Measurements from ENCODE around the gene CPSF6.
"Not testable (repeated sequence)": the region's sequence is repeated elsewhere in the genome, so short reads cannot be mapped to it uniquely, and the experiment has no call there.

CPSF6 gene

GRCh38 chr12:69262264-69262974 lies 23.1 kb downstream of the CPSF6 start:
- DNase-seq = no peak

GRCh38 chr12:69265205-69265604 lies 25.8 kb downstream of the CPSF6 start:
- DNase-seq = no peak

GRCh38 chr12:69265633-69266032 lies 26.3 kb downstream of the CPSF6 start:
- DNase-seq = not testable (repeated sequence)

DNA sequence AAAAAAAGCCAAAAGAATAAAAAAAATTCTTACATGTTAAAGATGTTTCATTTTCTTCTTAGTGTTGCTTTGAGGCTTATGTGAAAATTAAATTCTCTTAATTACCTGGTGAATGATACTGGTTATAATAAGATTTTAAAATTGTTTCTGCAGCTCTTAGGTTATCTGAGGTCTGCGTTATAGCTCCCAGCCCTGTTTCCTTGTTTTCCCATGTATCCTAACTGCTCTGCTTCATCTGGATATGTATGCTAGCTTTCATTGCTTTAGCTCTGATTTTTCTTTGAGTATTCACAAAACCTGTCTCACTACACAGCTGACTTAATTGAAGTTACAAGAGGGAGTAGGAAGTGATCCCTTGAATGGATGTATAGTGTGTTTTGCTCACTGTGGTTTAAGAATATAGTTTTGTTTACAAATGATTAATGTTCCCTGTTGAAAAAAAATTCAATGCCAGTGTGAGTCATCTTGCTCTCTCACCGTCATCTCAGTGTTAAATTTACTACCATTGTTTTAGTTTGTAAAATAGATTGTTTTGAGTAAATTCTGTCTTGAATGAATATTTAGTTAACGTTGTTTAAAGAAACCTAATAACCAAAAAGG lies 26.8 kb downstream of the CPSF6 start:
- no peak for DNase-seq

GRCh38 chr12:69269736-69270135 lies 30.4 kb downstream of the CPSF6 start:
- DNase-seq = no peak

DNA sequence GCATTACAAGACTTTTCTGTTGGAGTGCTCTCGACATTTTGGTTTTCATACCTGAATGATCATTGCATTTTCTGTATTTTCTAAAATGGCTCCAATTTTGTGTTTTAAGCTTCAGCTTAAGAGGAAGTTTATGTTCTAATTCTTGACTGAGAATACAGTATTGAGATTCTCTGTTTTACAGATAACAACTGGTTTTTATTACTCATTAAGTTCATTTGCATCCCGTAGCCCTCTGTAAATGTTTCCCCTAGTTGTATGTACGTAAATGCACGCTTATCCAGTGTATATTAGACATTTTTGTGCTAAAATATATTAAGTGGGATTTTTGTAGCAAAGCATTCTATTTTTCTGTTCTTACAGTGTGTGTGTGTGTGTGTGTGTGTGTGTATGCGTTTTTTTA lies 33.1 kb downstream of the CPSF6 start:
- no peak for DNase-seq

- no peak for DNase-seq
Measured at GRCh38 chr12:69274861-69275260, 35.5 kb downstream of the CPSF6 start.

DNA sequence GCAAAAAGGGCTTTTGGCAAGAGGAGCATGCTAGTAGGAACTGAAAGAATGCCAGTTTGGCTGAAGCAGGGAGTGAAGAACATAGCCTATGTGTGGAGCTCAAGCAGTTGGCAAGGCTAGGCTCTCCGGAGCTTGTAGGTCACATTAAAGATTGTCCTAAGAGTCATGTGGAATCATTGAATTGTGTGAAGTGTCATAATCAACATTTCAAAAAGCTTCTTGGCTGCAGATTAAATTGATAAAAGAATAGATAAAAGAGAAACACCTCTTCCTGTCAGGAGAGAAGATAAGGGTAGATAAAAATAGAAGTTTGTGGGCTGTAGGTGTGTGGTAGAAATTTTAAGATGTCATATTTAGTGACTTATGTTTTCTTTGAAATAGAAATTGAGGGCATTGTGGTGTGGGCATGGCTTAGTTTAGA lies 36.1 kb downstream of the CPSF6 start:
- no peak for DNase-seq

- no peak for DNase-seq
Measured at GRCh38 chr12:69278814-69279782, 39.7 kb downstream of the CPSF6 start.

GRCh38 chr12:69284131-69284530 lies 44.8 kb downstream of the CPSF6 start:
- no peak for DNase-seq

- DNase-seq = no peak
Measured at GRCh38 chr12:69287556-69287955, 48.2 kb downstream of the CPSF6 start.

DNA sequence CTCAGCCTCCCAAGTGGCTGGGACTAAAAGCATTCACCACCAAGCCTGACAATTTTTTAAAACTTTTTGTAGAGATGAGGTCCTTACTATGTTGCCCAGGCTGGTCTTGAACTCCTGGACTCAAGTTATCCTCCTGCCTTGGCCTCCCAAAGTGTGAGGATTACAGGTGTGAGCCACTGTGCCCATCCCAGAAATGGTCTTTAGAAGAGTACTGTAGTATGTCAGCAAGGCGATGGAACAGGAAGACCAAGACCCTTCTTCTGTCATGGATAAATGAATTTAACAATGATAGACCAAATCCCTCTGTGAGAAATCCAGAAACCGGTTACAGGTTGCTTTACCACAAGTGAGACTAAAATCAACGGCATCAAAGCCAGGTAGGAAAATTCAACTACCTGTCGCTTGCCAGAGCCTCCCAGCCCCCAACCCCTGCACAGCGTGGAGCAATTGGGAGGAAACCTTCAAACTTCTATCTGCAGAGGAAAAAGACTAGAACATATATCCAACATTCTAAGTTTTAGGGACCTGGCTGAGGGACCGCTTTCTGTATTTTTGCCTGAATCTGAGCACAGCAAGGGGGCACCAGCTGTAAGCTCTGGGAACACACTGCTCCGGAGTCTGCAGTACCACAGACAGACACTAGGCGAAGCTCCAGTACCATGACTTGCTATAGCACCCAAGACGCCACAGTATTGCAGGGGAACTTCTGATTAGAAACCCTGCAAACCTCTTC lies 51.3 kb downstream of the CPSF6 start:
- peak; percentile 79 to 84 for DNase-seq

DNA sequence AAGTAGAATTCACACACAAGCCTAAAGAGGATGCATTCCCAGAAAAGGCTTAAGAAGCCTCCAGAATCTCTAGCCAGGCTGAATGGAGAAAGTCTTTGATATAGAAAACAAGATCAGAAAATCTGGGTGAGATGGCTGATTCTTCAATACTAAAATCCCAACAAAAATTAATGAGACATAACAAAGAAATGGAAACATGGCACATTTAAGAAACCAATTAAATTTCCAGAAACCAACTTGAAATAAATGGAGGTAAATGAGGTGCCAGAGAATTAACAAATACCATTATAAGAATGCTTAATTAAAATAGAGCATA lies 51.9 kb downstream of the CPSF6 start:
- no peak for DNase-seq

GRCh38 chr12:69298133-69298532 lies 58.8 kb downstream of the CPSF6 start:
- no peak for DNase-seq

DNA sequence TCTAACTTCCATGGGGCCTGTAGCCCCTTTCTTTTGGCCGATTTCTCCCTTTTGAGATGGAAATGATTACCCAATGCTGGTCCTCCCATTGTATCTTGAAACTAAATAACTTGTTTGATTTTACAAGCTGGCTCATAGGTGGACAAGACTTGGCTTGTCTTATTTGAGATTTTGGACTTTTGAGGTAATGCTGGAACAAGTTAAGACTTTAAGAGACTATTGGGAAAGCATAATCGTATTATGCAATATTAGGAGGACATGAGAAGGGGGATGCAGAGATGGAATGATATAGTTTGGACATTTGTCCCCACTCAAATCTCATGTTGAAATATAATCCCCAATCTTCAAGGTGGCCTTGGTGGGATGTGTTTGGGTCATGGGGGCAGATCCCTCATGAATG lies 59.6 kb downstream of the CPSF6 start:
- DNase-seq = no peak

DNA sequence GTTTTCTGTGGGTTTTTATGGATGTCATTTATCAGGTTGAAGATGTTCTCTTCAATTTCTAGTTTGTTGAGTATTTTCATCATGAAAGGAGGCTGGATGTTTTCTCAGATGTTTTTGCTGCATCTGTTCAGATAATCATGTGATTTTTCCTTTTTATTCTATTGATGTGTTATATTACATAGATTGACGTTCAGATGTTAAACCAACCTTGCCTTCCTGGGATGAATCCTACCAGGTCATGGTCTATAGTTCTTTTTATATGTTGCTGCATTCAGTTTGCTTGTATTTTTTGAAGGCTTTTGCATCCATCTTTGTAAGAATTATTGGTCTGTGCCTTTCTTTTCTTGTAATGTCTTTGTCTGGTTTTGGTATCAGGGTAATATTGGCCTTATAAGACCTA lies 64.9 kb downstream of the CPSF6 start:
- DNase-seq = no peak

DNA sequence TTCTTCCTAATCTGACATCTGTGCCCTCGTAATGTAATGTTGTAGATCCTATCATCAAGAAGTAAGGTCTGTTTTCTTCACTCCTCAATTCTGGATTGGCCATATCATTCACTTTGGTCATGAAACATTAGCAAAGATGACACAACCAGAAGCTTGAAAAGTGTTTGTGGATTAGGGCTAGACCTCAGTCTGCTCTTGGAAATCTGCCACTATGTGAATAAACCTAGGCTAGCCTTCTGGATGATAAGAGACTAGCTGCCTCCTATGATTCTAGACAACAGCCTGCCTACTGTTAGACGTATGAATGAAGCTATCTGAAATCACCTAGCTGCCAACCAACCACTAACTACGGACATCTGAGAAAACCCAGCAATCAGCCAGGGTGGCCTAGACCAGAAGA lies 70.1 kb downstream of the CPSF6 start:
- DNase-seq = no peak

DNA sequence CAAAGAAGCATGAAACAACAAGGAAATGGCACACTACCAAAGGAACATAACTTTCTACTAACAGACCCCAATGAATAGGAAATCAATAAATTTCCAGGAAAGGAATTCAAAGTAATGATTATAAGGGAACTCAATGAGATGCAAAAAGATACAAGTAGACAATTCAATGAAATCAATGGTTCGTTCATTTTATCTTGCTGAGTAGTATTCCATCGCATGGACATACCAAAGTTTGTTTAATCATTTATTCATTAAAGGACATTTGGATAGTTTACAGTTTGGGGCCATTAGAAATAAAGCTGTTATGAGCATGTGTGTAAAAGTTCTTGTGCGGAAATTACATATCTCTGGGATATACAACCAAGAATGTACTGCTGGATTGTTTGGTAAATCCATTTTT lies 73.8 kb downstream of the CPSF6 start:
- no peak for DNase-seq

- not testable (repeated sequence) for DNase-seq
Measured at GRCh38 chr12:69316784-69317183, 77.4 kb downstream of the CPSF6 start.

DNA sequence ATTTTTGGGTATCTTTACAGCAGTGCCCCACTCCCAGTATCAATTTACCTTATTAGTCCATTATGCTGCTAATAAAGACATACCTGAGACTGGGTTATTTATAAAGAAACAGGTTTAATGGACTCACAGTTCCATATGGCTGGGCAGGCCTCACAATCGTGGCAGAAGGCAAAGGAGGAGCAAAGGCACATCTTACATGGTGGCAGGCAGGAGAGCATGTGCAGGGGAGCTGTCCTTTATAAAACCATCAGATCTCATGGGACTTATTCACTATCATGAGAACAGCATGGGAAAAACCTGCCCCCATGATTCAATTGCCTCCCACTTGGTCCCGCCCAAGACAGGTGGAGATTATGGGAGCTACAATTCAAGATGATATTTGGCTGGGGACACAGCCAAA lies 77.9 kb downstream of the CPSF6 start:
- DNase-seq = not testable (repeated sequence)

GRCh38 chr12:69318225-69318624 lies 78.9 kb downstream of the CPSF6 start:
- DNase-seq = no peak

GRCh38 chr12:69321351-69321750 lies 82.0 kb downstream of the CPSF6 start:
- peak in 1 of 2 experiments; percentile 43 for DNase-seq
